ENCODE results near the gene VASH2.

GRCh38 chr1:212973899-212974298, 23.6 kb downstream of the VASH2 start:
- TF ChIP-seq, protein P1, sequence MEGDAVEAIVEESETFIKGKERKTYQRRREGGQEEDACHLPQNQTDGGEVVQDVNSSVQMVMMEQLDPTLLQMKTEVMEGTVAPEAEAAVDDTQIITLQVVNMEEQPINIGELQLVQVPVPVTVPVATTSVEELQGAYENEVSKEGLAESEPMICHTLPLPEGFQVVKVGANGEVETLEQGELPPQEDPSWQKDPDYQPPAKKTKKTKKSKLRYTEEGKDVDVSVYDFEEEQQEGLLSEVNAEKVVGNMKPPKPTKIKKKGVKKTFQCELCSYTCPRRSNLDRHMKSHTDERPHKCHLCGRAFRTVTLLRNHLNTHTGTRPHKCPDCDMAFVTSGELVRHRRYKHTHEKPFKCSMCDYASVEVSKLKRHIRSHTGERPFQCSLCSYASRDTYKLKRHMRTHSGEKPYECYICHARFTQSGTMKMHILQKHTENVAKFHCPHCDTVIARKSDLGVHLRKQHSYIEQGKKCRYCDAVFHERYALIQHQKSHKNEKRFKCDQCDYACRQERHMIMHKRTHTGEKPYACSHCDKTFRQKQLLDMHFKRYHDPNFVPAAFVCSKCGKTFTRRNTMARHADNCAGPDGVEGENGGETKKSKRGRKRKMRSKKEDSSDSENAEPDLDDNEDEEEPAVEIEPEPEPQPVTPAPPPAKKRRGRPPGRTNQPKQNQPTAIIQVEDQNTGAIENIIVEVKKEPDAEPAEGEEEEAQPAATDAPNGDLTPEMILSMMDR (IDR thresholded peaks at IDR 0.05) = no peak
- TF ChIP-seq POLR2A (IDR thresholded peaks at IDR 0.05) = no peak
